Measurements from ENCODE around the gene BIN1.

BIN1 gene

GRCh38 chr2:127027715-127028114, 79.2 kb downstream of the BIN1 start:
- no peak for DNase-seq (ENCODE audit: low read depth in 2 of 2, low spot score in 1 of 2)

GRCh38 chr2:127025359-127026166, 81.4 kb downstream of the BIN1 start:
- peak; percentile 14 to 49 for DNase-seq (ENCODE audit: low read depth in 2 of 2, low spot score in 1 of 2)

GRCh38 chr2:127024769-127025358, 82.1 kb downstream of the BIN1 start:
- DNase-seq (ENCODE audit: low read depth in 2 of 2, low spot score in 1 of 2): no peak

- DNase-seq (ENCODE audit: low read depth in 2 of 2, low spot score in 1 of 2): no peak
These were observed 83.5 kb downstream of the BIN1 start for GRCh38 chr2:127023504-127023903.

GRCh38 chr2:127022817-127023216, 84.1 kb downstream of the BIN1 start:
- DNase-seq (ENCODE audit: low read depth in 2 of 2, low spot score in 1 of 2): no peak

- no peak for DNase-seq (ENCODE audit: low read depth in 2 of 2, low spot score in 1 of 2)
These were observed 86.4 kb downstream of the BIN1 start for GRCh38 chr2:127020536-127020935.

- no peak for DNase-seq (ENCODE audit: low read depth in 2 of 2, low spot score in 1 of 2)
These were observed 89.4 kb downstream of the BIN1 start for GRCh38 chr2:127017548-127017947.

- DNase-seq (ENCODE audit: low read depth in 2 of 2, low spot score in 1 of 2): no peak
These were observed 90.6 kb downstream of the BIN1 start for GRCh38 chr2:127016329-127016728.

GRCh38 chr2:127015106-127015910, 91.6 kb downstream of the BIN1 start:
- DNase-seq (ENCODE audit: low read depth in 2 of 2, low spot score in 1 of 2): no peak

- no peak for DNase-seq (ENCODE audit: low read depth in 2 of 2, low spot score in 1 of 2)
These were observed 92.3 kb downstream of the BIN1 start for GRCh38 chr2:127014630-127015029.

- no peak for DNase-seq (ENCODE audit: low read depth in 2 of 2, low spot score in 1 of 2)
These were observed 92.7 kb downstream of the BIN1 start for GRCh38 chr2:127014224-127014623.

GRCh38 chr2:127012868-127013267, 94.1 kb downstream of the BIN1 start:
- DNase-seq (ENCODE audit: low read depth in 2 of 2, low spot score in 1 of 2): no peak

GRCh38 chr2:127012215-127012614, 94.7 kb downstream of the BIN1 start:
- no peak for DNase-seq (ENCODE audit: low read depth in 2 of 2, low spot score in 1 of 2)

GRCh38 chr2:127011796-127012195, 95.2 kb downstream of the BIN1 start:
- no peak for DNase-seq (ENCODE audit: low read depth in 2 of 2, low spot score in 1 of 2)

- no peak for DNase-seq (ENCODE audit: low read depth in 2 of 2, low spot score in 1 of 2)
These were observed 95.7 kb downstream of the BIN1 start for GRCh38 chr2:127011231-127011661.

- DNase-seq (ENCODE audit: low read depth in 2 of 2, low spot score in 1 of 2): no peak
These were observed 98.5 kb downstream of the BIN1 start for GRCh38 chr2:127008265-127009015.

- DNase-seq (ENCODE audit: low read depth in 2 of 2, low spot score in 1 of 2): no peak
These were observed 99.3 kb downstream of the BIN1 start for GRCh38 chr2:127007652-127008051.

GRCh38 chr2:127006962-127007361, 100.0 kb downstream of the BIN1 start:
- DNase-seq (ENCODE audit: low read depth in 2 of 2, low spot score in 1 of 2): no peak

GRCh38 chr2:127004893-127005600, 101.9 kb downstream of the BIN1 start:
- no peak for DNase-seq (ENCODE audit: low read depth in 2 of 2, low spot score in 1 of 2)

- no peak for DNase-seq (ENCODE audit: low read depth in 2 of 2, low spot score in 1 of 2)
These were observed 103.7 kb downstream of the BIN1 start for GRCh38 chr2:127003070-127003800.
